NCI-H526 (cell line): Measurements from ENCODE around the gene RIMKLB.
"Not testable (repeated sequence)": the region's sequence is repeated elsewhere in the genome, so short reads cannot be mapped to it uniquely, and the experiment has no call there.

Experiments used
- DNase-seq, 2 experiments: peaks; one replicate each; lab custom pipeline; 2025; lab: John Stamatoyannopoulos, UW

RIMKLB gene

DNA sequence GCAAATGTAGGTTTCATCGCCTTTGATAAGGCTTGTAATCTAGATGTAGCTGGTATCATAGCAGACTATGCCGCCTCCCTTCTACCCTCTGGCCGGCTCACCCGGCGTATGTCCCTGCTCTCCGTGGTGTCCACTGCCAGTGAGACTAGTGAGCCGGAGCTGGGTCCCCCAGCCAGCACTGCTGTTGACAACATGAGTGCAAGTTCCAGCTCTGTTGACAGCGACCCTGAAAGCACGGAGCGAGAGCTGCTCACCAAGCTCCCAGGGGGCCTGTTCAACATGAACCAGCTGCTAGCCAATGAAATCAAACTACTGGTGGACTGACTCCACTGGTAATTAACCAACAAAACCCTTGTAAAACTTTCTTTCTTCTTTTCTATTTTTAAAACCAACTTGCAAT is 75.7 kb downstream of the RIMKLB start:
- no peak for DNase-seq

DNA sequence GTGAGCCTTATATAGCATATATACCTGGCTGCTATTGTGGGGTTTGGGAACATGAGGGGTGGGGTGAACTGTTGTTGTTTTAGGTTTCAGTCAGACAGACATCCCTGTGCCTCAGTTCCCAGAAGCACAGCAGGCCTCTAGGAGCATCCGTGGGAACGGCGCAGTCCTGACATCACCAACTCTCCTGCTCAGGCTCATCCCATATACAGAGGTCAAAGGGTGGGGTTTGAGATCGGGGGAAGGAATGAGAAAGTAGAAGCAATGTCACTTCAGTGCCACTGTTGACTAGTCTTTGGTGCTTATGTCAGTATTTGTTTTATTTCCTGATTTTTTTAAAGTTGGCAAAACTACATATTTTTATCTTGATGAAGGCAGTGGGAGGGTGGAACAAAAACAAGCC is 81.5 kb downstream of the RIMKLB start:
- no peak for DNase-seq

DNA sequence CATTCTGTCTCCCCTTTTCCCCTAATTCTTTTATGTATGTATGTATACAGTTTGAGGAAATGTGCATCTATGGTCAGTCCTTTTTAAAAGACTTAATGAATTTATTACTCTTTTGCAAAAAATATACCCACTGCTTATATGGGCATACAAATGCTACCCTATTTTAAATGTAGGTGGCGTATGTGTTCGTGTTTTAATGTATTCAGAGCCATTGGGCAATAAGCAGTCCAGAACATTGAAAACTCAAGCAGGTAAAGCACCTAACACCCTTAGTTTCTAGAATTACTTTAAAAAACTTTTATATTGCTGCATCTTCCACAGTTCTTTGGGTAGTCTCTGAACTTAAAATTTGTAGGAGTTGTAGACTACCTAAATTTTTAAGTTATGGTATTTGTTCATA is 82.1 kb downstream of the RIMKLB start:
- no peak for DNase-seq

- peak; percentile 1 to 27 for DNase-seq
Observed at GRCh38 chr12:8780389-8780788, 82.6 kb downstream of the RIMKLB start.

- no peak for DNase-seq
Observed at GRCh38 chr12:8781381-8782127, 83.8 kb downstream of the RIMKLB start.

DNA sequence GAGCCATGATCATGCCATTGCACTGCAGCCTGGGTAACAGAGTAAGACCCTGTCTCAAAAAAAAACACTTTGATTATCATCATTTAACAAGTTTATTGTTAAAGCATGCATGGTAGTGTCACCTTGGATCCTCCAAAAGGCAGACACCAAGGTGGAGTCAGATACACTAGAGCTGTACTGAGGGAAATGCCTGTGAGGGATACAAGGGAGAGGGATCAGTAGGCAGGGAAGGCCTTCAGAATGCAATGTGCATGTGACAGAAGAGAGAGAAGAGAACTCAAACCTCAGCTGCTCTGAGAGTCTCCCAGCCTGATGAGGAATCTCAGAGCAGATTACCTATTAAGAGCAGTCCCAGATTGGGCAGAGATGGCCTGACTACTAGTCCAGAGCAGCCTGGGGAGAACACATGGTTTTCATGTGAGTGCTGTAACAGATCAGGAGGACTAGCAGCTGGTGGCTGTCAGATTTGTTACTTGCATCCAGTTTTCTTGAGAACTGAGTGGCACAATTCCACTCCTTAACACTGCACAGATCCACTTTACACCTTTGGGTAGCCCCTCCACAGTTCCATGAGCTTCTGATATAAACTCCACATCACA is 86.6 kb downstream of the RIMKLB start:
- DNase-seq, result no peak

DNA sequence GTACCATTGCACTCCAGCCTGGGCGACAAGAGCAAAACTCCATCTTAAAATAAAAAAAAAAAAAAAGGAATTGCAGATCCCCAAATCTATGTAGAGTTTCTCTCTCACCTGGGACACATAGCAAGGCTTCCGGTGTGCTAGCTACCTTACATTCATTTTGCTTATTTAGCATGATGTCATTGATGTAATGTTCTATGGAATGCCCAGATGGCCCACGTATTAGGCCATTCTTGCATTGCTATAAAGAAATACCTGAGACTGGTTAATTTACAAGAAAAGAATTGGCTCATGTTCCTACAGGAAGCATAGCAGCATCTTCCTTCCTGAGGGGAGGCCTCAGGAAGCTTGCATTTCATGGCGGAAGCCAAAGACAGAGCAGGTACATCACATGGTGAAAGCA is 87.7 kb downstream of the RIMKLB start:
- no peak for DNase-seq

DNA sequence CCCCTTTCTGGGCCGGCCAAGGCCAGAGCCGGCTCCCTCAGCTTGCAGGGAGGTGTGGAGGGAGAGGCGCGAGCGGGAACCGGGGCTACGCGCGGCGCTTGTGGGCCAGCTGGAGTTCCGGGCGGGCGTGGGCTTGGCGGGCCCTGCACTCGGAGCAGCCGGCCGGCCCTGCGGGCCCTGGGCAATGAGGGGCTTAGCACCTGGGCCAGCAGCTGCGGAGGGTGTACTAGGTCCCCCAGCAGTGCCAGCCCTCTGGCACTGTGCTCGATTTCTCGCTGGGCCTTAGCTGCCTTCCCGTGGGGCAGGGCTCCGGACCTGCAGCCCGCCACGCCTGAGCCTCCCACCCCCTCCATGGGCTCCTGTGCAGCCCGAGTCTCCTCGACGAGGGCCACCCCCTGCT is 89.4 kb downstream of the RIMKLB start:
- DNase-seq, result not testable (repeated sequence)

DNA sequence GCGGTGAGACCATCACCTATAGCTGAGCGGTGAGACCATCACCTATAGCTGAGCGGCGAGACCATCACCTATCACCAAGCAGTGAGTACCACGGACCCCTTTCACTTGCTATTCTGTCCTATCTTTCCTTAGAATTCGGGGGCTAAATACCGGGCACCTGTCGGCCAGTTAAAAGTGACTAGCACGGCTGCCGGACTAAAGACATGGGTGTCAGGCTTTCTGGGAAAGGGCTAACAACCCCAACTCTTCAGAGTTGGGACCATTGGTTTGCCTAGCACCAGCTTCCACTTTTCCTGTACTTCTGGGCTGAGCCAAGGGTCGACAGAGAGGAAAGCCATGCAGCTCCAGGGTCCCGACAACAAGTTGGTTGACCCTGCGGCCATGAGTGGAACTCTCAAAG is 90.9 kb downstream of the RIMKLB start:
- not testable (repeated sequence) for DNase-seq

- not testable (repeated sequence) for DNase-seq
Observed at GRCh38 chr12:8789341-8790013, 91.7 kb downstream of the RIMKLB start.

DNA sequence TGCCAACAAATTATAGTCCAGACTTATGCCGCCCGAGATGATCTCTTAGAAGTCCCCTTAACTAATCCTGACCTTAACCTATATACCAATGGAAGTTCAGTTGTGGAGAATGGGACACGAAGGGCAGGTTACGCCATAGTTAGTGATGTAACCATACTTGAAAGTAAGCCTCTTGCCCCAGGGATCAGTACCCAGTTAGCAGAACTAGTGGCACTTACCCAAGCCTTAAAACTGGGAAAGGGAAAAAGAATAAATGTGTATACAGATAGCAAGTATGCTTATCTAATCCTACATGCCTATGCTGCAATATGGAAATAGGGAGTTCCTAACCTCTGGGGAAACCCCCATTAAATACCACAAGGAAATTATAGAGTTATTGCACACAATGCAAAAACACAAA is 95.4 kb downstream of the RIMKLB start:
- DNase-seq, result not testable (repeated sequence)

DNA sequence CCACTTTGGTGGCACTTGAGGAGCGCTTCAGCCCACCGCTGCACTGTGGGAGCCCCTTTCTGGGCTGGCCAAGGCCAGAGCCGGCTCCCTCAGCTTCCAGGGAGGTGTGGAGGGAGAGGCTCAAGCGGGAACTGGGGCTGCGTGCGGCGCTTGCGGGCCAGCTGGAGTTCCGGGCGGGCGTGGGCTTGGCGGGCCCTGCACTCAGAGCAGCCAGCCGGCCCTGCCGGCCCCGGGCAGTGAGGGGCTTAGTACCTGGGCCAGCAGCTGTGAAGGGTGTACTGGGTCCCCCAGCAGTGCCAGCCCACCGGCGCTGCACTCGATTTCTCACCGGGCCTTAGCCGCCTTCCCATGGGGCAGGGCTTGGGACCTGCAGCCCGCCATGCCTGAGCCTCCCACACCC is 96.8 kb downstream of the RIMKLB start:
- DNase-seq, result not testable (repeated sequence)

DNA sequence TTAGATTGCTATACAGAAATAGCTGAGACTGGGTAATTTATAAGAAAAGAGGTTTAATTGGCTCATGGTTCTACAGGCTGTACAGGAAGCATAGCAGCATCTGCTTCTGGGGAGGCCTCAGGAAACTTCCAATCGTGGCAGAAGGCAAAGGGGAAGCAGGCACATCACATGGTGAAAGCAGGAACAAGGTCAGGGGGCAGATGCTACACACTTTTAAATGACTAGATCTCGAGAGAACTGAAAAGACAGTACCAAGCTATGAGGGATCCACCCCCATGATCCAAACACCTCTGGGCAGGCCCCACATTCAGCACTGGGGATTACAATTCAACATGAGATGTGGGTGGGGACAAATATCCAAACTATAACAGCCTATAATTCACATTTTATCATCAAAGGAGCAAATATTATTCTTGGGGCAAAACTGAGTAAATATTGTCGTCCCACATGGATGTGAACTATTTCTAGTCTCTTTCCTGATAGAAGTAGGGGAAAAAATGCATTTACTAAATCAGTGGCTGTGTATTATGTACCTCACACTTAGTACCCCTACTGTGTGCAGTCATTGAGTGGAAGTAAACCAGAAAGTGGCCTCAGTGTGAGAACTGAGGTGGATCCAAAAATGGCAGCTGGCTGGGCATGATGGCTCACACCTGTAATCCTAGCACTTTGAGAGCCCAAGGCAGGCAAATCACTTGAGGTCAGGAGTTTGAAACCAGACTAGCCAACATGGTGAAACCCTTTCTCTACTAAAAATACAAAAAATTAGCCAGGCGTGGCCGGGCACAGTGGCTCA is 99.2 kb downstream of the RIMKLB start:
- no peak for DNase-seq

DNA sequence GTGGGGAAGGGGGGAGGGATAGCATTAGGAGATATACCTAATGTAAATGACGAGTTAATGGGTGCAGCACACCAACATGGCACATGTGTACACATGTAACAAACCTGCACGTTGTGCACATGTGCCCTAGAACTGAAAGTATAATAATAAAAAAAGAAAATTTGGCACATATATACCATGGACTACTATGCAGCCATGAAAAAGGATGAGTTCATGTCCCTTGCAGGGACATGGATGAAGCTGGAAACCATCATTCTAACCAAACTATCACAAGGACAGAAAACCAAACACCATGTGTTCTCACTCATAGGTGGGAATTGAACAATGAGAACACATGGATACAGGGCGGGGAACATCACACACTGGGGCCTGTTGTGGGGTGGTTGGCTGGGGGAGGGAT is 103.4 kb downstream of the RIMKLB start:
- not testable (repeated sequence) for DNase-seq

GRCh38 chr12:8804833-8805232 is 107.0 kb downstream of the RIMKLB start:
- DNase-seq, result not testable (repeated sequence)

- not testable (repeated sequence) for DNase-seq
Observed at GRCh38 chr12:8805487-8805886, 107.7 kb downstream of the RIMKLB start.

- not testable (repeated sequence) for DNase-seq
Observed at GRCh38 chr12:8807084-8807483, 109.3 kb downstream of the RIMKLB start.

- DNase-seq, result not testable (repeated sequence)
Observed at GRCh38 chr12:8810112-8810511, 112.3 kb downstream of the RIMKLB start.

DNA sequence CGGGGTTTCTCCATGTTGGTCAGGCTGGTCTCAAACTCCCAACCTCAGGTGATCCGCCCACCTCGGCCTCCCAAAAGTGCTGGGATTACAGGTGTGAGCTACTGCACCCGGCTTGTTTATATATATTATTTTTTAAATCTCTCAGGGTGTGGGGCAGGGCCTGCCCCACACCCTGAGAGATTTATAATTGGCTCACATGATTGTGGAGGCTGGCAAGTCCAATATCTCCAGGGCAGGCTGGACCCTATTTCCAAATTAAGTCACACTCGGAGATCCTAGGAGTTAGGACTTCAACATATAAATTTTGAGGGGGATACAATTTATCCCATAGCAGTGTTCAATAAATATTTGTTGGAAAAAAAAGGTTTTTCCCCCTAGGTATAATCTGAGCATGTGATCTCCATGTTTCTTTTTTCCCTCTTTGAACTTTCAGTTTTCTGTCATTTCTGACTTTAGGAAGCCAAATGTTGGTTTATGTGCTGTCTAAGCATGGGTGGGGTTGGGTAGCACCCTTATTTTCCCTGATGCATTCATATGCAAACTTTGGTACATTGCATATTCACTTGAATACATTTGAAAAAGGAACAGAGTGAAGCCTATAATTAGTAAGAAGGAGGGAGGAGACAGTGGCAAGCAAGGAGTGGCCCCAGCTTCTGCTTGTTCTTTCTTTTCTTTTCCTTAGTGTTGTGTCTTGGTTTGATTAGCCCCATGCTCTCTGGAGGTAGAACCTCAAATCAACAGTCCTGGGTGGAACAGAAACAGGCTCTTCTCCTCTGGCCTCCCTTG is 116.0 kb downstream of the RIMKLB start:
- DNase-seq, result no peak

GRCh38 chr12:8816448-8817050 is 118.8 kb downstream of the RIMKLB start:
- no peak for DNase-seq

DNA sequence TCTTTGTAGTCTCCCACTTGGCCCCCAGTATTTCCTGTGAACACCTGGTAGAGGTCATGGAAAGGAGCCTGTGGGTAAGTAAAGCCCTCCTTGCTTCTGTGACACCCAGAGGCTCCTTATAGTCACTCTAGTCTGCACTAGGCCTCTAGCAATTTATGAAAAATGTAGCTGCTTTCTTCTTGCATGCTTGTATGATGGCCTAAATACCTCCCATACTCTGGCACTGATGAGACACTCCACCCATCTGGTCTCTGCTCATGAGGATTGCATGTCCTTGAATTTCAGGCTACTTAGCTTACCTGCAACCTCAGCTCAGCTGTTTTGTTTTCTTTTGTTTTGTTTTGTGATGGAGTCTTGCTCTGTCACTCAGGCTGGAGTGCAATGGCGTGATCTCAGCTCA is 120.1 kb downstream of the RIMKLB start:
- no peak for DNase-seq
